Osteoblast (primary cell): ENCODE results near the gene ARMH1. TPM values are rescaled to one million over a fixed set of nuclear protein-coding genes. Genes with fewer than 3 reads are reported as not detected.
A peak's percentile ranks its signal among the peaks of the same experiment; 100 is the strongest.
"Not testable (repeated sequence)": the region's sequence is repeated elsewhere in the genome, so short reads cannot be mapped to it uniquely, and the experiment has no call there.

Experiments
- DNase-seq: peaks from one replicate; pipeline ENCODE4 v3.0.0; 2011; ENCODE audit warnings: low spot score, mixed read lengths; ENCODE audit not compliant: insufficient read length; ENCODE audit errors: missing footprints
- H2AFZ ChIP-seq: 2 replicates; pipeline ENCODE4 v1.6.0; 2011; ENCODE audit warnings: mild to moderate bottlenecking, low read length
- H3K27ac ChIP-seq: 2 replicates; pipeline ENCODE4 v1.5.1; 2011; ENCODE audit warnings: mild to moderate bottlenecking, low read depth, low read length, moderate library complexity
- H3K27me3 ChIP-seq: 2 replicates; pipeline ENCODE4 v1.6.0; 2012; ENCODE audit warnings: mild to moderate bottlenecking, control low read depth, inconsistent platforms, low read length, moderate library complexity; ENCODE audit not compliant: insufficient read depth
- H3K36me3 ChIP-seq: 2 replicates; pipeline ENCODE4 v1.5.1; 2011; ENCODE audit warnings: mild to moderate bottlenecking, low read length, control low read depth, moderate library complexity; ENCODE audit not compliant: insufficient read depth
- H3K4me1 ChIP-seq: 2 replicates; pipeline ENCODE4 v1.5.1; 2011; ENCODE audit warnings: mild to moderate bottlenecking, low read length, control low read depth, moderate library complexity; ENCODE audit not compliant: insufficient read depth
- H3K4me2 ChIP-seq: 2 replicates; pipeline ENCODE4 v1.6.0; 2011; ENCODE audit warnings: mild to moderate bottlenecking, low read length; ENCODE audit not compliant: insufficient read depth
- H3K4me3 ChIP-seq: fragments of 200-600 bp; sonication (generic); 3 replicates; pipeline ENCODE4 v1.5.1; 2012; ENCODE audit warnings: mild to moderate bottlenecking, low read length, inconsistent platforms; ENCODE audit not compliant: insufficient read depth
- H3K79me2 ChIP-seq: 2 replicates; pipeline ENCODE4 v1.6.0; 2012; ENCODE audit warnings: mild to moderate bottlenecking, low read length, control low read depth, inconsistent platforms; ENCODE audit not compliant: insufficient read depth
- H3K9me3 ChIP-seq: 2 replicates; pipeline ENCODE4 v1.5.1; 2011; ENCODE audit warnings: low read depth, low read length, control low read depth
- H4K20me1 ChIP-seq: 2 replicates; pipeline ENCODE4 v1.6.0; 2012; ENCODE audit warnings: mild to moderate bottlenecking, low read length, control low read depth; ENCODE audit not compliant: insufficient read depth
- CTCF ChIP-seq: IDR thresholded peaks from 2 replicates; pipeline ENCODE4 v1.5.1; 2011; ENCODE audit warnings: mild to moderate bottlenecking, low read depth, low read length, moderate library complexity; ENCODE audit errors: extremely low read depth
- small RNA-seq: library from RNA; depleted of rRNA; stranded (forward); fragments of <200 nt; gene quantifications from one replicate; pipeline ENCODE3, GENCODE V24; 2012
- total RNA-seq: library from RNA; depleted of rRNA; stranded (reverse); fragments of >200 nt; gene quantifications from 2 replicates; pipeline ENCODE4 v1.2.3, GENCODE V29; 2012

The ARMH1 gene
- total RNA-seq, 1 donor, result 4.3 TPM

- no peak overlapping the region for H3K4me3 ChIP-seq
- no peak overlapping the region for H3K4me2 ChIP-seq
- no peaks in the 10 kb centered on the region for H3K4me1 ChIP-seq
- no peak for TF ChIP-seq CTCF
- peaks cover 75% of the 10 kb centered on the region for H3K36me3 ChIP-seq
- no peak overlapping the region for H3K27ac ChIP-seq
- H4K20me1 ChIP-seq, result no peaks in the 10 kb centered on the region
- DNase-seq, result no peak
- no peaks in the 10 kb centered on the region for H3K27me3 ChIP-seq
- no peak overlapping the region for H2AFZ ChIP-seq
- H3K79me2 ChIP-seq, result no peaks in the 10 kb centered on the region
- no peaks in the 10 kb centered on the region for H3K9me3 ChIP-seq
These were observed 84.6 kb downstream of the ARMH1 start for GRCh38 chr1:44759077-44759476.

GRCh38 chr1:44760876-44761275, 86.4 kb downstream of the ARMH1 start:
- Histone ChIP-seq H2AFZ (no peak overlapping the region), H3K36me3 (peaks cover 63% of the 10 kb centered on the region)
- TF ChIP-seq CTCF, result no peak

GRCh38 chr1:44766421-44766820, 91.9 kb downstream of the ARMH1 start:
- not testable (repeated sequence) for H4K20me1 ChIP-seq, H3K79me2 ChIP-seq, H3K4me3 ChIP-seq, H3K4me1 ChIP-seq, H3K9me3 ChIP-seq, H3K27ac ChIP-seq, DNase-seq, H3K27me3 ChIP-seq, H2AFZ ChIP-seq, H3K4me2 ChIP-seq
- peaks cover 40% of the 10 kb centered on the region for H3K36me3 ChIP-seq

More at GRCh38 chr1:44760876-44761275, 86.4 kb downstream of the ARMH1 start:
- Histone ChIP-seq H3K79me2 (no peaks in the 10 kb centered on the region), H4K20me1 (no peaks in the 10 kb centered on the region), H3K4me2 (no peak overlapping the region), H3K4me1 (no peaks in the 10 kb centered on the region), H3K4me3 (no peak overlapping the region), H3K9me3 (no peaks in the 10 kb centered on the region), H3K27me3 (no peaks in the 10 kb centered on the region), H3K27ac (no peak overlapping the region)
- no peak for DNase-seq

Small RNA genes within 50 kb of the gene (small RNA-seq; reads per million reads assigned to genes)
- gene RNU5D-1 (282 reads per million, percentile 98 among the genes with 10 or more reads in this experiment), gene RNU5F-1 (8.7 reads per million, percentile 91 among the genes with 10 or more reads in this experiment)

Other genes with a start within 250 kb of the ARMH1 start
- gene TMEM53, start 233 bp upstream of the ARMH1 start, total RNA-seq, result 6.9 and 7.7 TPM in 2 replicates
- gene RNU5D-1, start 56.5 kb downstream of the ARMH1 start, total RNA-seq, result not detected in 2 replicates
- gene KIF2C, start 65.1 kb downstream of the ARMH1 start, total RNA-seq, result 3.3 and 3.8 TPM in 2 replicates
- gene RPS8, start 100.8 kb downstream of the ARMH1 start, total RNA-seq, result 1,174 and 1,221 TPM in 2 replicates
- gene BEST4, start 113.5 kb downstream of the ARMH1 start, total RNA-seq, result under 0.01 TPM in 1 of 2 replicates, not detected in the other
- 33.7 and 35.1 TPM in 2 replicates for gene PLK3, start 125.7 kb downstream of the ARMH1 start, total RNA-seq
- 0.29 and 0.36 TPM in 2 replicates for gene DYNLT4, start 132.6 kb downstream of the ARMH1 start, total RNA-seq
- gene BTBD19, start 133.8 kb downstream of the ARMH1 start, total RNA-seq, result 21.4 and 23.6 TPM in 2 replicates
- gene PTCH2, start 168.5 kb downstream of the ARMH1 start, total RNA-seq, result 0.29 and 0.36 TPM in 2 replicates